GM06990 (cell line): ENCODE results near the gene CHIT1.

ENCODE experiments used
- DNase-seq: peaks from one replicate; pipeline ENCODE4 v3.0.0-alpha.2; 2011; ENCODE audit not compliant: insufficient read length; ENCODE audit errors: extremely low read depth
- H3K27me3 ChIP-seq: replicated peaks from 2 replicates; pipeline ENCODE4 v1.6.0; 2011; ENCODE audit warnings: low read length; ENCODE audit not compliant: control insufficient read depth, insufficient read depth
- H3K36me3 ChIP-seq: 2 replicates; pipeline ENCODE4 v1.5.1; 2011; ENCODE audit warnings: low read length; ENCODE audit not compliant: control insufficient read depth, insufficient read depth
- H3K4me3 ChIP-seq: replicated peaks from 2 replicates; pipeline ENCODE4 v1.5.1; 2011; ENCODE audit warnings: low read depth, mild to moderate bottlenecking, control low read depth, low read length
- TF ChIP-seq, protein P1 (sequence below): IDR thresholded peaks from 2 replicates; pipeline ENCODE4 v1.5.1; 2011; ENCODE audit warnings: low read length, control low read depth, mild to moderate bottlenecking, inconsistent platforms; ENCODE audit not compliant: insufficient read depth, poor library complexity, severe bottlenecking

The CHIT1 gene

DNA sequence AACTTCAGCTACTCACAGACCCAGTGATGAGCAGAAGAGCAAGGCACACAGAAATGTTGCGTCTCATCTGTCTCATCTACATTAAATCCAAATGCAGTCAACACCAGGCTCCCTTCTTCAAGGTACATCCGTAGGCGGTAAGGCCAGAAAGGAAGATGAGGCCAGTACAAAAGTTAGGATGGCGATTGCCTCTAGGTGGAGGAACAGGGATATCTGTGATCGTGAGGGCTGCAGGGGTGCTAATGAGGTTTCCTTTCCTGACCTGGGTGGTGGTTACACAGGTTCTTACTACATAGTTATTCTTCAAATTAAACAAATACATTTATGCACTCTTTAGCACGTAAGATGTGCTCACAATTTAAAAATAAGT, 52.5 kb downstream of the CHIT1 start:
- TF ChIP-seq, protein P1, sequence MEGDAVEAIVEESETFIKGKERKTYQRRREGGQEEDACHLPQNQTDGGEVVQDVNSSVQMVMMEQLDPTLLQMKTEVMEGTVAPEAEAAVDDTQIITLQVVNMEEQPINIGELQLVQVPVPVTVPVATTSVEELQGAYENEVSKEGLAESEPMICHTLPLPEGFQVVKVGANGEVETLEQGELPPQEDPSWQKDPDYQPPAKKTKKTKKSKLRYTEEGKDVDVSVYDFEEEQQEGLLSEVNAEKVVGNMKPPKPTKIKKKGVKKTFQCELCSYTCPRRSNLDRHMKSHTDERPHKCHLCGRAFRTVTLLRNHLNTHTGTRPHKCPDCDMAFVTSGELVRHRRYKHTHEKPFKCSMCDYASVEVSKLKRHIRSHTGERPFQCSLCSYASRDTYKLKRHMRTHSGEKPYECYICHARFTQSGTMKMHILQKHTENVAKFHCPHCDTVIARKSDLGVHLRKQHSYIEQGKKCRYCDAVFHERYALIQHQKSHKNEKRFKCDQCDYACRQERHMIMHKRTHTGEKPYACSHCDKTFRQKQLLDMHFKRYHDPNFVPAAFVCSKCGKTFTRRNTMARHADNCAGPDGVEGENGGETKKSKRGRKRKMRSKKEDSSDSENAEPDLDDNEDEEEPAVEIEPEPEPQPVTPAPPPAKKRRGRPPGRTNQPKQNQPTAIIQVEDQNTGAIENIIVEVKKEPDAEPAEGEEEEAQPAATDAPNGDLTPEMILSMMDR = no peak
- Histone ChIP-seq H3K4me3 (no peak overlapping the region), H3K27me3 (no peaks in the 10 kb centered on the region; the same call in 1 of the 2 replicates), H3K36me3 (no peaks in the 10 kb centered on the region)
- DNase-seq = no peak

DNA sequence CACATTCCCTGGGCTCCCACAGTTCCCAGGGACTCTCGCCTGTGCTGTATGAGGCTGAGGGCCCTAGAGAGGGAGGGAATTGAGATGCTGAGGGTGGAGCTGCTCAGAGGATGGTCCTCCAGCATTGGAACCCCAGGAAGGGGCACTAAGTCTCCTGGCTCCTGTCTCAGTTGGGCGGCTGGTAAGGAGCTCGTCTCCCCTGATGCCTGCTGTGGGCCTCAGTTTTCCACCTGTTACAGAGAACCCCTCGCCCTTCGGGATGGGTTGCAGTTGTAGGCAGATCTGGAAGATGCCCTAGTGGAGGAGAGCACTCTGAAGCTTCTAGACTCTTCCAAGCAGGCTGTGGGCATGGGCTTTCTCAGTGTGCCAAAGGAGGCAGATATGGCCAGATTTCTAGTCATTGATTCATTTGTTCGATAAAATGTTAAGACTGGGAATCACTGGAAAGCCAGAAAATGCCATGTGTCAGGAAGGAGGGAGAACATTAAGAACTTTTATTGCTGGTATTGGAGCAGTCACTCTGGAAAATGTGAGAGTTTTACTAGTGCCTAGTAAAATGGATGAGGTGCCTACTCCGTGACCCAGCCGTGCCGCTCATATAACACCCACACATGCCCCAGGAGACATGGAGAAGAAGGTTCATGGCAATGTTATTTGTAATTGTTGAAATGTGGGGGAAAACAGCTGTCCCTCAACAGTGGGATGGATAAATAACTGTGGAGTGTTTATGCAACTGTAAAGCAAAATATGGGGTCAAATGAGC, 53.0 kb downstream of the CHIT1 start:
- no peaks in the 10 kb centered on the region for H3K36me3 ChIP-seq
- H3K4me3 ChIP-seq = no peak overlapping the region
- TF ChIP-seq, protein P1 = no peak
- no peak for DNase-seq
- no peaks in the 10 kb centered on the region; the same call in 1 of the 2 replicates for H3K27me3 ChIP-seq

DNA sequence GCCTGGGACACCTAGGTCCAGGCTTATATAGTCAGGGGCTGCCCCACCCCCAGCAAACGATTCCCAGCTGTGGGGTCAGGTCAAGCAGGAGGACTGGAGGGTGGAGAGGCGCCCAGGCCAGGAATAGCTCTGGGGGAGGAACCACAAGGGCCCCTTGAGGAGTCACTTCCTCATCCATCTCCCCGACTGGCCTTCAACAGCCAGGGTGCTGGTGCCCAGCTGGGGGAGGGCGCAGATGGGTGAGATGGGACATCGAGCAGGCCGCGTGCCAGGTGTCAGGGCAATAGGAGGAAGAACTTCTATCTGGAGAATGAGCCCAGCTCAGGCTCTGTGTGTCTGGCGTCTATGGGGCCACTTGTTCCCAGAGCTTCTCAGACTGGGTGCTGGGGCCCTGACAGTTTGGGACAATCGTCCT, 53.6 kb downstream of the CHIT1 start:
- Histone ChIP-seq H3K36me3 (no peaks in the 10 kb centered on the region), H3K27me3 (no peaks in the 10 kb centered on the region; the same call in 1 of the 2 replicates), H3K4me3 (no peak overlapping the region)
- no peak for DNase-seq
- TF ChIP-seq, protein P1 = no peak

DNA sequence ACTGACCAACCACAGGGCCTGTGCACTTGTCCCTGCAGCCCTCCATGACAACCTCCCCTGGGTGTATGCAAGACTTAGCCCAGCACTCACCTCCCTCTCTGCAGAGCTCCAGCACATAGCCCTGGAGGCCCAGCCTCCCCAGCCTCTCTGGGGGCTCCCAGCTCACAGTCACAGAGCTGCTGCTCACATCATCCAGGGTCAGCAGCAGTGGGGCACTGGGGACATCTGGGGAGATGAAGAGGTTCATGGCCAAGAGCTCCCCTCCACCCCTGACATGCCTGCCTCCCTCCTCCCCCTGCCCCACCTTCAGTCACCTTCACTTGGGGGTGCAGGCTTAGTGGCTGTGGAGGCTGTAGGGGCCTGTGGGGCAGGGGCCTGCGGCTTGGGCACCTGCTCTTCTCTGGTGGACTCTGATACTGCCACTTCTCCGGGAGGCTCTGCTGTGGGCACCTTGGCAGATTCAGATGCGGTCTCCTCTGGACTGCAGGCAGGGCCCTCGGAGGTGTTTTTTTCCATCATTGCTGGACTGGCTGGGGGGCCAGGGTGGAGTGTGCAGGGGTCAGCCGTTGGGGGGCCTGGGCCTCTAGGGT, 54.1 kb downstream of the CHIT1 start, which contains the start of gene MYBPH:
Gene MYBPH, minus strand, starts transcription at position 590 of the 590 bp plus-strand sequence. Its CDS starts 71 bp downstream, at position 519.
- TF ChIP-seq, protein P1 = no peak
- no peaks in the 10 kb centered on the region; the same call in 1 of the 2 replicates for H3K27me3 ChIP-seq
- H3K4me3 ChIP-seq = no peak within 1 kb of the TSS
- no peaks in the 10 kb centered on the region for H3K36me3 ChIP-seq
- DNase-seq = no peak

DNA sequence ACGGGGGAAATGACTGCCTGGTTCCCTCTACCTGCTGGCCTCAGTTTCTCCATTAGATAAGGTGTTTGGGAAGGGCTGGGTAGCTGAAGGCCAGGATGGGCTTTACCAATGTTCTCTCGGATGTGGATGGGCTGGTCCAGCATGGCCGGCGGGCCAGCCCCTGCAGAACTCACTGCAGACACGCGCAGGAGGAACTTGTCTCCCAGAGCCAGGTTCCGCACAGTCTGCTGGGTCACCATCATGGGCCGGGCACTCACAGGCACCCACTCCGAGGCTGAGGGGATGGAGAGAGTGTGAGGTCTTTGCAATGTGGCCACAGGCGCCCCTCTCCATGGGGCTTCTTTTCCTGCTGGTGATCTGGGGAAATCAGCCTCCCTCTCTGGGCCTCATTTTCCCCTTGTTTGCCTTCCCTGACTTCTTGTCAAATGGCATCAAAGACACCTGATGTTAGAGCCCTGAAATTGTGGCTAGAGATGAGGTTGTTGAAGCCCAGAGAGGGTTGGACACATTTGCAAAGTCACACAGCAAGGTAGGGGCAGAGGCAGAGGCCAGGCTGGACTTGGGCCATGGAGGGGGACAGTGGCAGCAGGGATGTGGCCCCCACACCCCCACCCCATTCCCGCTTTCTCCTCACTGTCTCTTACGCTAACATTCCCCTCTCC, 55.0 kb downstream of the CHIT1 start:
- TF ChIP-seq, protein P1 = no peak
- DNase-seq = no peak
- no peaks in the 10 kb centered on the region for H3K36me3 ChIP-seq
- H3K27me3 ChIP-seq = no peaks in the 10 kb centered on the region; the same call in 1 of the 2 replicates
- H3K4me3 ChIP-seq = no peak overlapping the region
